ENCODE measurements around the gene JMJD1C. TPM values are rescaled to one million over a fixed set of nuclear protein-coding genes. Genes with fewer than 3 reads are reported as not detected.

JMJD1C gene
- polyA plus RNA-seq, 1 donor: 104 TPM

DNA sequence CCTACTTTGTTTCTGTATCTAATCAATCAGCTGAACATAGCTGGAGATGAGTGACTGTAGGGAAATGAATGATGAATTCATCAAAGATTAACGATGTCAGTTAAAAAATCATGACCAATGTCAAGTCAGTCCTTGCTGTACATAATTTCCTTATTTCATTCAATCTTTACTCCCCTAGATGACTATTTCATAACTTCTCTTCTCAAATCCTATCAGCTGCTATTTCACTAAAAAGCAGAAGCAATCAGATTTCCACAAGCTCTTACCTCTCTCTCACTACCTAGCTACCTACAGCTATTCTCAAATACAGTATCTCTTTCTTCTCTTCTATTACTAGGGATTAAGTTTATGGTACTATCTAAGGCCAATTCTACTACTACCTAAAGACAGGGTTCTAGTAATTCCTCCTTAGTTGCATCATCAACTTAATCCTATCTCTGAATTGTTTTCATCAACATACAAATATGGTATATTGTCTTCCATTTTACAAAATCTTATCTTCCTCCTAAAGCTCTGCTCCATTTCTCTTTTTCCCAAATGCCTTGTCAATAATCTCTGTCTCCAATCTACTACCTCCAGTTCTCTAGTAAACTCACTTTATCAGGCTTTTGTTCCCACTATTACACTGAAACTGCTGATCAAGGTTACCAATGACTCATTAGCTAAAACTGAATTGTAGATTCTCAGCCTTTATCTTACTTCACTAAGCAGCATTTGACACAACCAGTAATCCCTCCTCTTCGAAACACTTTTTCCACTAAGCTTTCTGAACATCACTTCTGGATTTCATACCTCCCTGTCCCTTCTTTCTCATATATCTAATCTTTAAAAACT, 28.4 kb downstream of the JMJD1C start:
- Histone ChIP-seq H3K27ac (ENCODE audit: low read length) (peak overlapping the region; percentile 27), H3K4me3 (ENCODE audit: low read length) (no peak overlapping the region), H3K4me1 (ENCODE audit: control insufficient read depth, insufficient read depth, low read length) (peaks cover 10% of the 10 kb centered on the region), H3K36me3 (ENCODE audit: control insufficient read depth, insufficient read depth, low read length) (no peaks in the 10 kb centered on the region), H3K27me3 (ENCODE audit: control insufficient read depth, insufficient read depth, low read length) (no peaks in the 10 kb centered on the region), H3K9me3 (ENCODE audit: control insufficient read depth, low read depth, low read length) (no peaks in the 10 kb centered on the region)
- peak in 1 of 2 donors; percentile 34 for DNase-seq
- 44% methylated on average over 2 of the region's 2 CpGs for WGBS (ENCODE audit: insufficient coverage, low lambda C conversion rate)

DNA sequence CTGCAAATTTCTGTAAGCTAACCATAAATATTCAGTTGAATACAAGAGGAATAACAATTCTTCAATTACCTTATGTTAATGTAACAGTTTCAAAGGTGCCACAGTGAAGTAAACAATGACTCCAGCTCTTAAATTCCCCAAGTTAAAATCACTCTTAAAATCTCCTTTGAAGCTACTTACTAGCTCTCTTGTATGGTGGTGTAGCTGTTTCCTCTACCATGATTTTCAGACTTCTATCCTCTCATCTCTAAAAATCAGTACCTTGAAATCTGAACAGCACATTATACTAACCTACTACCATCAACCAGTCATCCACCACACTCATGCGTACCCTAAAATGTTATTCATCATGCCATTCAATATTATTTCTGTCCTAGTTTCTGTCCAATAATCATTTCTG, 29.6 kb downstream of the JMJD1C start:
- no peaks in the 10 kb centered on the region for H3K36me3 ChIP-seq (ENCODE audit: control insufficient read depth, insufficient read depth, low read length)
- no CpG with 5 or more reads among the region's 1 CpG for WGBS (ENCODE audit: insufficient coverage, low lambda C conversion rate)
- no peak overlapping the region for H3K4me3 ChIP-seq (ENCODE audit: low read length)
- DNase-seq: no peak
- no peaks in the 10 kb centered on the region for H3K9me3 ChIP-seq (ENCODE audit: control insufficient read depth, low read depth, low read length)
- H3K27ac ChIP-seq (ENCODE audit: low read length): no peak overlapping the region
- peaks cover 10% of the 10 kb centered on the region for H3K4me1 ChIP-seq (ENCODE audit: control insufficient read depth, insufficient read depth, low read length)
- H3K27me3 ChIP-seq (ENCODE audit: control insufficient read depth, insufficient read depth, low read length): no peaks in the 10 kb centered on the region

DNA sequence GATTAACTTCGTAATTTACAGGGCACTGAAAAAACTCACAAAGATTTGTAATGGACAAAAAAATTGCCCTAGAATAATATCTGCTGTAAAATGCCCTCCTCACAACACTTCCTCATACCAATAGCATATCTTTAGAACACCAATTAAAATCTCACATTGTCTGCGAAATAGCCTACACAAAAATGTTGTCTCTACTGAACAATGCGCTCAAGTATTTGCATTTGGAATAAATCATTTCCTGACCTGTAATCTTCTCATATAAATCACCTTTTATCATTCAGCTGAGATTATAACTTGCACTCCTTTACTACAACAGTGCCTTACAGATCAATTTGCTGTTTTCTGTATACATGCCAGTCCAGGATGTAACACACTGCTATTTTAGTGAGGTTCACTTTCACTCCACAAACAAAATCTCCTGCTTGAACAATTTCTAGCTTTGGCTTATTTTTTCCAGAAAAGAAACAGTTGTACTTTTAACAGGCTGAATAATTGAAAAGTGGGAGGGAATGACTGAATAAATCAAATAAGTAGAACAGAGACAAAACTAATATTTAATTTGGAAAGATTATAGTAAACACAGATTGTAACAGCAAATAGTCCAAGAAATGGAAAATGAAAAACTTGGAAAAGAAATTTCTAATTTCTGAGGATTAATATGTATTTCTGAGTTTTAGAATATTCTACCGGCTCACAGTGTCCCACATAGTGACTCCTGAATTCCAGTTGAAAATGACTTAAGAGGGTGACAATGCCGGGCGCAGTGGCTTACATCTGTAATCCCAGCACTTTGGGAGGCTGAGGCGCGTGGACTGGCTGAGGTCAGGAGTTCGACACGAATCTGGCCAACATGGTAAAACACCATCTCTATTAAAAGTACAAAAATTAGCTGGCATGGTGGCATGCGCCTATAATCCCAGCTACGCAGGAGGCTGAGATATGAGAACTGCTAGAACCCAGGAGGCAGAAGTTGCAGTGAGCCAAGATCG, 30.6 kb downstream of the JMJD1C start:
- Histone ChIP-seq H3K4me1 (ENCODE audit: control insufficient read depth, insufficient read depth, low read length) (peaks cover 14% of the 10 kb centered on the region), H3K27ac (ENCODE audit: low read length) (no peak overlapping the region), H3K36me3 (ENCODE audit: control insufficient read depth, insufficient read depth, low read length) (no peaks in the 10 kb centered on the region), H3K27me3 (ENCODE audit: control insufficient read depth, insufficient read depth, low read length) (no peaks in the 10 kb centered on the region), H3K4me3 (ENCODE audit: low read length) (no peak overlapping the region), H3K9me3 (ENCODE audit: control insufficient read depth, low read depth, low read length) (no peaks in the 10 kb centered on the region)
- DNase-seq: no peak
- WGBS (ENCODE audit: insufficient coverage, low lambda C conversion rate): 80% methylated on average over 3 of the region's 13 CpGs

DNA sequence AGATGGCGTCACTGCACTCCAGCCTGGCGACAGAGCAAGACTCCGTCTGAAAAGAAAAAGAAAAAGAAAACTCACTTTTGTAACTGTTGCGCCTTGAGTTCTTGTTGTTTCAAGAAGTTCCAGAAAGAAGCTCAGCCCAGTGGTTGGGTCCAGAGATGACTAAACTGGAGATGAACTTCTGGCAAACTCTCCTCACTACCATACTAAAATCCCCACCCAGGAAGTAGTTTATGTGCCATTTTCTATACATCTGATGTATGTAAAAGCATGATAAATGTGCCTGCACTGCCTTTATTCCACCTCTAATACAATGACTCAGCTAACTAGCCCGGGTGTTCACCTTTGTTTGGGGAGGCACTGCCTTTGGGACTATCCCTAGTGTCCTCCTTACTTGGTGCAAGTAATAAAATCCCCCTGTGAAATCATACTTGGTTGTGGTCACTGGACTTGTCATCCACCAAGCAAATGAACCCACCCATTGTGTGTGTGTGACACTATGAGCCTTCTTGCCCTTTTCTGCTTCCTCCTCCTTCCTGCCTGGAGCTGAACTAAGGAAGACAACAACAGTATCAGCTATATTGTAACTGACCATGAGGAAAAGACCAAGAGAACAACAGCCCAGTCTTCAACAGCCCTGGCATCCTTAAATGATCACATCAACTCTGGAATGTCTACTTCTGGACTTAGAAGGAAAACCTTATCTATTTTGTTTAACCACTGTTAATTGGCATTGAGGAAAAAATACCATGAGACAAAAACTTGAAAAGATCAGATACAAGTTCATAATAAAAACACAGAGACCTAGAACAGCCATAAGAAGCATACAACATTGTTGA, 33.6 kb downstream of the JMJD1C start:
- Histone ChIP-seq H3K27ac (ENCODE audit: low read length) (no peak overlapping the region), H3K36me3 (ENCODE audit: control insufficient read depth, insufficient read depth, low read length) (peaks cover 3% of the 10 kb centered on the region), H3K9me3 (ENCODE audit: control insufficient read depth, low read depth, low read length) (no peaks in the 10 kb centered on the region), H3K27me3 (ENCODE audit: control insufficient read depth, insufficient read depth, low read length) (no peaks in the 10 kb centered on the region), H3K4me1 (ENCODE audit: control insufficient read depth, insufficient read depth, low read length) (peaks cover 4% of the 10 kb centered on the region), H3K4me3 (ENCODE audit: low read length) (no peak overlapping the region)
- WGBS (ENCODE audit: insufficient coverage, low lambda C conversion rate): 100% methylated on average over 2 of the region's 5 CpGs
- DNase-seq: no peak

DNA sequence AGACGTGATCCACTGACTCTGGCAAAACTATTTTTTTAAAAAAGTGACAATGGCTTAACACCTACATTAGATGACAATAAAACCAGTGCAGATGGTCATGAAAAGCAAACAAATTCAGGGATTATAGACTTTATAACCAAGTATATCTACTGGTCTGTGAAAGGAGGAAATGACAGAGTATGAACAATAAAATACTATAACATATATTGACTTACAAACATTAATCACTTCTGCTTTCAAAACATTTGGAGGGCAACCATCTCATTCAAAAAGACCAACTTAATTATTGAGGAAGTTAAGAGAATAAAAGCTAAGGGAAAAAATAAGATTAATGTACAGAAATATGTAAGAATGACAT, 34.8 kb downstream of the JMJD1C start:
- H3K4me1 ChIP-seq (ENCODE audit: control insufficient read depth, insufficient read depth, low read length): peaks cover 4% of the 10 kb centered on the region

DNA sequence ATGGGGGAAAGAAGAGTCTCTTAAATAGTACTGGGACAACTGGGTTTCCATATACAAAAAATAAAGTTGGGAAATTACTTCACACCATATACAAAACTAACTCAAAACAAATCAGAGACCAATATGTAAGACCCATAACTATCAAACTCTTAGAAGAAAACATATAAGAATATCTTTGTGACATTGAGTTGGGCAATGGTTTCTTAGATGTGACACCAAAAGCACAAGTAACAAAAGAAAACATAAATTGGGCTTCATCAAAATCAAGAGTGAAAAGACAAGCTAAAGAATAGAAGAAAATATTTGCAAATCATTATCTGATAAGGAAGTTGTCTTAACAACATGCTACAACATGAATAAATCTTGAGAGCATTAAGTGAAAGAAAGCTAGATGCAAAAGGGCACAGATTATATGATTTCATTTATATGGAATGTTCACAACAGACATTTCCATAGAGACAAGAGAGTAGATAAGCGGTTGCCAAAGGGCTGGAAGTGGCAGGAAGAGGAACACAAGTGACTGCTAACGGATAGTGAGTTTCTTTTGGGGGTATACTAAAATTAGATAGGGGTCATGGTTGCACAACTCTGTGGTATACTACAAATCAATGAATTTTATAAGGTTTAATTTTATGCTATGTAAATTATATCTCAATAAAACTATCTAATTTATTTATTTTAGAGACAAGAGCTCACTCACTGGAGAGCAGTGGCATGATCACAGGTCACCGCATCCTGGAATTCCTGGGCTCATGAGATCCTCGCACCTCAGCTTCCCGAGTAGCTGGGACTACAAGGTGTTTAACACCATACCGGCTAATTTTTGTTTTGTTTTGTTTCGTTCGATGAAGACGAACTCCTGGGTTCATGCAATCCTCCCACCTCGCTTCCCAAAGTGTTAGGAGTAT, 35.4 kb downstream of the JMJD1C start:
- peak in 1 of 2 donors; percentile 42 for DNase-seq
- Histone ChIP-seq H3K27me3 (ENCODE audit: control insufficient read depth, insufficient read depth, low read length) (no peaks in the 10 kb centered on the region), H3K4me1 (ENCODE audit: control insufficient read depth, insufficient read depth, low read length) (peaks cover 4% of the 10 kb centered on the region), H3K36me3 (ENCODE audit: control insufficient read depth, insufficient read depth, low read length) (peaks cover 3% of the 10 kb centered on the region), H3K4me3 (ENCODE audit: low read length) (no peak overlapping the region), H3K9me3 (ENCODE audit: control insufficient read depth, low read depth, low read length) (no peaks in the 10 kb centered on the region), H3K27ac (ENCODE audit: low read length) (no peak overlapping the region)
- WGBS (ENCODE audit: insufficient coverage, low lambda C conversion rate): 100% methylated on average over 4 of the region's 10 CpGs

More for the DNA sequence above, 34.8 kb downstream of the JMJD1C start:
- H3K36me3 ChIP-seq (ENCODE audit: control insufficient read depth, insufficient read depth, low read length): peaks cover 3% of the 10 kb centered on the region
- no peak for DNase-seq
- no peaks in the 10 kb centered on the region for H3K9me3 ChIP-seq (ENCODE audit: control insufficient read depth, low read depth, low read length)
- H3K27ac ChIP-seq (ENCODE audit: low read length): no peak overlapping the region
- no peaks in the 10 kb centered on the region for H3K27me3 ChIP-seq (ENCODE audit: control insufficient read depth, insufficient read depth, low read length)
- no peak overlapping the region for H3K4me3 ChIP-seq (ENCODE audit: low read length)
- WGBS (ENCODE audit: insufficient coverage, low lambda C conversion rate): no CpG with 5 or more reads among the region's 1 CpG

DNA sequence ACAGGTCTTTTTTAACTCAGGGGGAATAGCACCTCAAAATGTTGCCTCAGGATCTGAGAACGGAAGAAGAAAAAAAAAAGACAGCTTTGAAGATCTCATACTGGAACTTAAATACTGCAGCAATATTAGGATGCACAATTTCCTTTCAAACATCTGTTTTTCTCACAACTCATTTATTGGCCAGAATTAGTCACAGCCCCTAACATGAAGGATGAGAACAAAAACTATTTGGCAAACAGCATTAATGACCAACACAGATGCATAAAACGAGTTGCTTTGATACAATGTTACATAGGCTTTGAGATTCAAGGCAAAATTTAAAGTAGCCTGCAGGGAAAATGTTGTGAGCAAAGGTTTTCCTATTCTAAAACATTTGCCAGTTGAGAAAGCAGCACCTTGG, 36.5 kb downstream of the JMJD1C start:
- Histone ChIP-seq H3K27me3 (ENCODE audit: control insufficient read depth, insufficient read depth, low read length) (no peaks in the 10 kb centered on the region), H3K27ac (ENCODE audit: low read length) (no peak overlapping the region), H3K4me3 (ENCODE audit: low read length) (no peak overlapping the region), H3K4me1 (ENCODE audit: control insufficient read depth, insufficient read depth, low read length) (peaks cover 4% of the 10 kb centered on the region), H3K36me3 (ENCODE audit: control insufficient read depth, insufficient read depth, low read length) (peaks cover 3% of the 10 kb centered on the region), H3K9me3 (ENCODE audit: control insufficient read depth, low read depth, low read length) (no peaks in the 10 kb centered on the region)
- no CpG with 5 or more reads among the region's 2 CpGs for WGBS (ENCODE audit: insufficient coverage, low lambda C conversion rate)
- no peak for DNase-seq

DNA sequence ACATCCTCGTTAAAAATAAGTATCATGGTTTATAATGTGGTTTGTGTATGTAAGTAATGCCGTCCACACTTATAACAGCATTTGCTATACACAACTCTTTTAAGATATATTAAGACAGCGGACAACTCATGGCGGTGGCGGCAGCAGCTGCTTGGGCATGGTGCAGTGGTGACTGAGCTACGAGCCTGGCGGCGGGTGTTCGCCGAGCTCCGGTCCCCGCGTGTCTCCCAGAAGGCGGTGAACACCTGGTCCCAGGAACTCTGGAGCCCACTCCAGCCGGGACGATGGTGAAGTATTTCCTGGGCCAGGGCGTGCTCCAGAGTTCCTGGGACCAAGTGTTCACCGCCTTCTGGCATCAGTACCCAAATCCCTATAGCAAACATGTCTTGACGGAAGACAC, 38.8 kb downstream of the JMJD1C start:
- no peaks in the 10 kb centered on the region for H3K9me3 ChIP-seq (ENCODE audit: control insufficient read depth, low read depth, low read length)
- no peak overlapping the region for H3K27ac ChIP-seq (ENCODE audit: low read length)
- H3K27me3 ChIP-seq (ENCODE audit: control insufficient read depth, insufficient read depth, low read length): no peaks in the 10 kb centered on the region
- no peak for DNase-seq
- H3K4me1 ChIP-seq (ENCODE audit: control insufficient read depth, insufficient read depth, low read length): peaks cover 4% of the 10 kb centered on the region
- H3K36me3 ChIP-seq (ENCODE audit: control insufficient read depth, insufficient read depth, low read length): peaks cover 3% of the 10 kb centered on the region
- WGBS (ENCODE audit: insufficient coverage, low lambda C conversion rate): no CpG with 5 or more reads among the region's 19 CpGs
- no peak overlapping the region for H3K4me3 ChIP-seq (ENCODE audit: low read length)

DNA sequence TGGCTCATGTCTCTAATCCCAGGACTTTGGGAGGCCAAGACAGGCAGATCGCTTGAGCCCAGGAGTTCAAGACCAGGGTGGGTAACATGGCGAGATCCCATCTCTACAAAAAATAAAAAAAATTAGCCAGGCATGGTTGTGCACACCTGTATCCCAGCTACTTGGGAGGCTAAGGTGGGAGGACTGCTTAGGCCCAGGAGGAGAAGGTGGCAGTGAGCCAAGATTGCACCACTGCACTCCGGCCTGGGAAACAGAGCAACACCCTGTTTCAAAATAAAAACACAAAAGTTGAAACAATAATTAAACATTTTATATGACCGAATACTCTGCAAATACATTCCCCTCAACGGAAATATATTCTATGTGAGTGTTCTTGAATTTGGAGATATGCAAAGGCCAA, 40.3 kb downstream of the JMJD1C start:
- H3K4me1 ChIP-seq (ENCODE audit: control insufficient read depth, insufficient read depth, low read length): no peaks in the 10 kb centered on the region
- H3K9me3 ChIP-seq (ENCODE audit: control insufficient read depth, low read depth, low read length): no peaks in the 10 kb centered on the region
- no peak for DNase-seq
- peaks cover 3% of the 10 kb centered on the region for H3K36me3 ChIP-seq (ENCODE audit: control insufficient read depth, insufficient read depth, low read length)
- no peak overlapping the region for H3K4me3 ChIP-seq (ENCODE audit: low read length)
- H3K27ac ChIP-seq (ENCODE audit: low read length): no peak overlapping the region
- 80% methylated on average over 1 of the region's 5 CpGs for WGBS (ENCODE audit: insufficient coverage, low lambda C conversion rate)
- no peaks in the 10 kb centered on the region for H3K27me3 ChIP-seq (ENCODE audit: control insufficient read depth, insufficient read depth, low read length)
